Peyer's patch (tissue), 4 donors: ENCODE results near the gene SLC2A9.

ENCODE experiments used
- CTCF ChIP-seq, 6 experiments: fragments of 450-650 bp in 4 of 6; fragments of 200-600 bp in 2 of 6; sonication (generic) in 1 of 6; IDR thresholded peaks; one replicate each; pipeline ENCODE4 v1.5.1; 2017 to 2019; ENCODE audit warnings: antibody characterized with exemption in 6 of 6, mild to moderate bottlenecking in 3 of 6, moderate library complexity in 1 of 6
- POLR2A ChIP-seq, 2 donors: fragments of 450-650 bp; IDR thresholded peaks; one replicate each; pipeline ENCODE4 v1.5.1; 2017; ENCODE audit warnings: antibody characterized with exemption in 2 of 2, mild to moderate bottlenecking in 2 of 2, moderate library complexity in 2 of 2

GRCh38 chr4:9832640-9833039 lies 188.7 kb downstream of the SLC2A9 start:
- no peak for TF ChIP-seq CTCF (IDR thresholded peaks at IDR 0.05)
- no peak for TF ChIP-seq POLR2A (IDR thresholded peaks at IDR 0.05)
